ENCODE measurements around the gene HDHD2.

DNA sequence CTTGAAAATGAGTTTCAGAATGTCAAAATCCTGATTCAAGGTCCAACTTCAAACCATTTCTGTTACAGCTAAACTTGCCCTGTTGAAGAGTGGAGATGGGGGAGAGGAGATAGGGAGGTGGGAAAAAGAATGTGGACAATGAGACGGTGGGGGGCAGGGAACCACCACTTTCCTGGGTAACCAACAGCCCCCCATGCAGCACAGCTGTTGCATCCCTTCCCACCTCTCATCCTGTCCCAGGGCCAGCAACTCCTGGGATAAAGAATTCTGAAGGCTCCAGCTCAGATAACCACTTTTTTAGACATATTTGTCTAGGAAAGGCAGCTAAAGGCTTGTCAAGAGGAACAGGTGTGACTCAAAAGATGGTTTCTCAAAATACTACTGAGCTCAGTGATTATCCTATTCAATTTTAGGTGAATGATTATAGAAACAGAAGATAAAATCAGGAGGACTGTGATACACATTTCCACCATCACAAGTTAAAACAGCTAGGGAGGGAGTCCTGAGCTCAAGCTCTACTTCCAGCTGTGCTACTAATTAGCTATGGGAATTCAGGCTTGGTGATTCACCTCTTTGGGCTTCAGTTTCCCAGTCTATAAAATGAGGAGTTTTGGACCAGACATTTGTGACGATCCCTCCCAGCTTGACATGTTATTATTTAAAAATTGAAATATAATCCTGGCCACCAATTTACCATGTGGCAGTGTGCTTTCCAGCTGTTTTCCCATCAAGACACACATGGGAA is 36.3 kb downstream of the HDHD2 start:
- no peak for TF ChIP-seq CTCF (optimal IDR thresholded peaks at IDR 0.05 in 1 of 3, IDR thresholded peaks at IDR 0.05 in 1 of 3, conservative IDR thresholded peaks at IDR 0.05 in 1 of 3; ENCODE audit: extremely low read depth in 1 of 3, insufficient read depth in 2 of 3, low read length in 3 of 3)
- TF ChIP-seq EZH2 (IDR thresholded peaks at IDR 0.05; ENCODE audit: low read length) = no peak

Measured in keratinocyte (primary cell).